H1 (cell line): ENCODE results near the gene TRIM7. TPM values are rescaled to one million over a fixed set of nuclear protein-coding genes. Genes with fewer than 3 reads are reported as not detected.

Experiments used
- CTCF ChIA-PET: fragments of 300-600 bp; sonication (Branson Sonifier 250); formaldehyde crosslinking; loops from one replicate; lab custom pipeline; 2021; ENCODE audit not compliant: partially characterized antibody; lab: Charles Lee
- POLR2A ChIA-PET: fragments of 300-600 bp; sonication (Branson Sonifier 250); formaldehyde crosslinking; loops from one replicate; lab custom pipeline; 2021; ENCODE audit warnings: inconsistent platforms; ENCODE audit not compliant: partially characterized antibody; lab: Charles Lee
- DNase-seq, 2 experiments: peaks; one replicate each; pipeline versions ENCODE4 v3.0.0 to v3.0.0-alpha.2; 2010 to 2022; ENCODE audit warnings: low spot score in 2 of 2, low read depth in 1 of 2, mixed read lengths in 1 of 2
- FAIRE-seq: peaks from 2 replicates; lab custom pipeline; 2011; peaks lifted over from hg19 to GRCh38; lab: Jason Lieb, UNC
- H2AFZ ChIP-seq: 2 replicates; pipeline ENCODE4 v1.8.1; 2012; ENCODE audit warnings: low read length, inconsistent platforms
- H2AK5ac ChIP-seq: 2 replicates; pipeline ENCODE4 v1.6.1; 2013; ENCODE audit warnings: low read depth, low read length
- H2BK120ac ChIP-seq: replicated peaks from 2 replicates; pipeline ENCODE3; 2013; ENCODE audit warnings: low read depth, low read length, inconsistent platforms
- H2BK12ac ChIP-seq: 2 replicates; pipeline ENCODE4 v1.6.1; 2013; ENCODE audit warnings: low read depth, low read length
- H2BK15ac ChIP-seq: 2 replicates; pipeline ENCODE4 v1.6.1; 2013; ENCODE audit warnings: low read length
- H2BK20ac ChIP-seq: 2 replicates; pipeline ENCODE4 v1.6.1; 2013; ENCODE audit warnings: low read length
- H2BK5ac ChIP-seq: 2 replicates; pipeline ENCODE4 v1.6.1; 2013; ENCODE audit warnings: low read depth, low read length
- H3K14ac ChIP-seq: 2 replicates; pipeline ENCODE4 v1.6.1; 2013; ENCODE audit warnings: inconsistent platforms; ENCODE audit not compliant: insufficient read length
- H3K18ac ChIP-seq: 2 replicates; pipeline ENCODE4 v1.6.1; 2013; ENCODE audit warnings: low read length; ENCODE audit errors: extremely low read depth
- H3K23ac ChIP-seq: 2 replicates; pipeline ENCODE4 v1.6.1; 2013; ENCODE audit warnings: inconsistent platforms; ENCODE audit not compliant: insufficient read length
- H3K23me2 ChIP-seq: 2 replicates; pipeline ENCODE4 v1.6.1; 2013; ENCODE audit warnings: low read depth, low read length
- H3K27ac ChIP-seq: 2 replicates; pipeline ENCODE4 v1.6.1; 2011; ENCODE audit warnings: low read depth, low read length, inconsistent platforms
- H3K27me3 ChIP-seq, 4 experiments: replicated peaks in 1 of 4; 1 replicate in 1 of 4; 2 replicates in 3 of 4; pipeline versions ENCODE4 v1.6.1 to v1.8.1; 2011 to 2013; ENCODE audit warnings: low read length in 3 of 4, mild to moderate bottlenecking in 3 of 4, inconsistent platforms in 2 of 4, mixed read lengths in 2 of 4, moderate library complexity in 1 of 4; ENCODE audit not compliant: control insufficient read depth in 3 of 4, insufficient read depth in 3 of 4; ENCODE audit errors: extremely low read depth in 1 of 4
- H3K36me3 ChIP-seq, 4 experiments: 2 replicates each; pipeline versions ENCODE4 v1.6.1 to v1.8.1; 2011 to 2013; ENCODE audit warnings: mild to moderate bottlenecking in 4 of 4, low read length in 3 of 4, moderate library complexity in 2 of 4, control low read depth in 1 of 4, inconsistent platforms in 1 of 4; ENCODE audit not compliant: insufficient read depth in 4 of 4, control insufficient read depth in 2 of 4
- H3K4ac ChIP-seq: replicated peaks from 2 replicates; pipeline ENCODE3; 2013; ENCODE audit warnings: low read length, low read depth, mixed read lengths, inconsistent platforms; ENCODE audit not compliant: insufficient read length
- H3K4me1 ChIP-seq, 4 experiments: replicated peaks in 1 of 4; 1 replicate in 1 of 4; 2 replicates in 3 of 4; pipeline versions ENCODE4 v1.6.1 to v1.8.1; 2011 to 2013; ENCODE audit warnings: low read length in 3 of 4, inconsistent platforms in 2 of 4, mixed read lengths in 1 of 4; ENCODE audit not compliant: insufficient read depth in 4 of 4, control insufficient read depth in 3 of 4
- H3K4me2 ChIP-seq, 2 experiments: 2 replicates each; pipeline versions ENCODE4 v1.6.1 to v1.8.1; 2011 to 2013; ENCODE audit warnings: low read depth in 2 of 2, low read length in 2 of 2, control low read depth in 1 of 2, inconsistent platforms in 1 of 2, mild to moderate bottlenecking in 1 of 2; ENCODE audit not compliant: insufficient read depth in 1 of 2
- H3K4me3 ChIP-seq, 4 experiments: fragments of 200-600, 300-600 bp in 1 of 4; sonication (generic), shearing (Covaris generic), sonication (Bioruptor Twin) in 1 of 4; 2 replicates each; pipeline versions ENCODE4 v1.5.1 to v1.8.1; 2011 to 2016; ENCODE audit warnings: low read length in 4 of 4, low read depth in 3 of 4, control low read depth in 2 of 4, inconsistent platforms in 2 of 4, mild to moderate bottlenecking in 2 of 4, mixed read lengths in 1 of 4, moderate library complexity in 1 of 4; ENCODE audit not compliant: insufficient read depth in 2 of 4; ENCODE audit errors: extremely low read depth in 1 of 4
- H3K56ac ChIP-seq: replicated peaks from 2 replicates; pipeline ENCODE3; 2013; ENCODE audit warnings: low read depth, mild to moderate bottlenecking, mixed read lengths, low read length, inconsistent platforms; ENCODE audit not compliant: insufficient read length
- H3K79me1 ChIP-seq: 2 replicates; pipeline ENCODE4 v1.6.1; 2013; ENCODE audit warnings: low read depth, low read length, control low read depth
- H3K79me2 ChIP-seq, 2 experiments: 2 replicates each; pipeline versions ENCODE4 v1.6.1 to v1.8.1; 2012 to 2013; ENCODE audit warnings: low read length in 2 of 2, mild to moderate bottlenecking in 2 of 2, inconsistent platforms in 1 of 2; ENCODE audit not compliant: insufficient read depth in 2 of 2, control insufficient read depth in 1 of 2
- H3K9ac ChIP-seq, 4 experiments: replicated peaks in 1 of 4; 1 replicate in 1 of 4; 2 replicates in 3 of 4; pipeline versions ENCODE4 v1.6.1 to v1.8.1; 2011 to 2013; ENCODE audit warnings: low read depth in 3 of 4, low read length in 3 of 4, control low read depth in 2 of 4, mild to moderate bottlenecking in 2 of 4, moderate library complexity in 2 of 4, inconsistent platforms in 1 of 4; ENCODE audit errors: extremely low read depth in 1 of 4
- H3K9me3 ChIP-seq, 2 experiments: 2 replicates each; pipeline versions ENCODE4 v1.6.1 to v1.8.1; 2012 to 2013; ENCODE audit warnings: mild to moderate bottlenecking in 2 of 2, moderate library complexity in 2 of 2, control low read depth in 1 of 2, inconsistent platforms in 1 of 2, low read depth in 1 of 2, low read length in 1 of 2, mixed read lengths in 1 of 2; ENCODE audit not compliant: insufficient read depth in 2 of 2
- H4K20me1 ChIP-seq, 2 experiments: replicated peaks in 1 of 2; 2 replicates each; pipeline versions ENCODE3 to v1.8.1; 2011 to 2013; ENCODE audit warnings: inconsistent platforms in 2 of 2, low read length in 2 of 2, mild to moderate bottlenecking in 1 of 2; ENCODE audit not compliant: insufficient read depth in 2 of 2, control insufficient read depth in 1 of 2
- H4K5ac ChIP-seq: 2 replicates; pipeline ENCODE4 v1.6.1; 2013; ENCODE audit warnings: low read length, low read depth, mixed read lengths, inconsistent platforms; ENCODE audit not compliant: insufficient read length
- H4K8ac ChIP-seq: 2 replicates; pipeline ENCODE4 v1.8.0; 2013; ENCODE audit warnings: mild to moderate bottlenecking, moderate library complexity, low read length, inconsistent platforms; ENCODE audit not compliant: insufficient read depth; ENCODE audit errors: extremely low read depth
- H4K91ac ChIP-seq: replicated peaks from 2 replicates; pipeline ENCODE3; 2013; ENCODE audit warnings: low read length, mixed read lengths, inconsistent platforms; ENCODE audit not compliant: insufficient read length
- ATF2 ChIP-seq: IDR thresholded peaks from 2 replicates; pipeline ENCODE4 v1.6.1; 2012; ENCODE audit warnings: low read length, inconsistent platforms
- BACH1 ChIP-seq: IDR thresholded peaks from 2 replicates; pipeline ENCODE4 v1.6.1; 2012; ENCODE audit warnings: low read length, improper control_type of control experiment
- CREB1 ChIP-seq: IDR thresholded peaks from 2 replicates; pipeline ENCODE4 v1.6.1; 2012; ENCODE audit warnings: inconsistent platforms
- EGR1 ChIP-seq: IDR thresholded peaks from 2 replicates; pipeline ENCODE4 v1.6.1; 2011; ENCODE audit warnings: low read depth, low read length, borderline replicate concordance
- HDAC2 ChIP-seq, 2 experiments: fragments of 300-600 bp in 1 of 2; sonication (generic) in 1 of 2; IDR thresholded peaks; 2 replicates each; pipeline ENCODE4 v1.6.1; 2011 to 2012; ENCODE audit warnings: low read depth in 2 of 2, low read length in 2 of 2, mild to moderate bottlenecking in 2 of 2, moderate library complexity in 2 of 2, borderline replicate concordance in 1 of 2, inconsistent platforms in 1 of 2
- NANOG ChIP-seq: IDR thresholded peaks from 2 replicates; pipeline ENCODE4 v1.6.1; 2011; ENCODE audit warnings: low read length, low read depth, mild to moderate bottlenecking, inconsistent platforms; ENCODE audit not compliant: insufficient read depth, poor library complexity, severe bottlenecking
- RNF2 ChIP-seq: fragments of 200-900, 300-1000 bp; sonication (generic); IDR thresholded peaks from 2 replicates; pipeline ENCODE4 v1.7.1; 2016; ENCODE audit warnings: borderline replicate concordance, low read depth, mild to moderate bottlenecking, antibody characterized with exemption, low read length; ENCODE audit not compliant: poor library complexity, severe bottlenecking; ENCODE audit errors: missing control alignments
- SAP30 ChIP-seq: fragments of 300-600 bp; sonication (generic); IDR thresholded peaks from 2 replicates; pipeline ENCODE4 v1.7.1; 2012; ENCODE audit warnings: low read length, moderate library complexity, mild to moderate bottlenecking, inconsistent platforms; ENCODE audit not compliant: insufficient read depth, insufficient replicate concordance
- SP1 ChIP-seq: IDR thresholded peaks from 2 replicates; pipeline ENCODE4 v1.6.1; 2011; ENCODE audit warnings: low read depth, low read length
- SRF ChIP-seq: IDR thresholded peaks from 2 replicates; pipeline ENCODE4 v1.6.1; 2011; ENCODE audit warnings: mild to moderate bottlenecking, low read depth, low read length, moderate library complexity
- TAF7 ChIP-seq: optimal IDR thresholded peaks from 2 replicates; pipeline ENCODE3; 2011; ENCODE audit warnings: low read depth, mild to moderate bottlenecking, inconsistent platforms, low read length, moderate library complexity, borderline replicate concordance
- WGBS, 2 experiments: shearing (Covaris generic) in 1 of 2; methylation state at CpG; one replicate each; pipeline versions ENCODE4 v1.1.6 to v1.1.7; 2013 to 2015; ENCODE audit warnings: low lambda C conversion rate in 2 of 2, mixed read lengths in 2 of 2, inconsistent platforms in 1 of 2, low coverage in 1 of 2, missing lambda C conversion rate in 1 of 2; ENCODE audit not compliant: insufficient replicate concordance in 2 of 2, insufficient coverage in 1 of 2, insufficient read length in 1 of 2; ENCODE audit errors: extremely low coverage in 1 of 2, missing lambda C conversion rate in 1 of 2; 5-methylcytosine and 5-hydroxymethylcytosine counted together
- polyA plus RNA-seq, 7 experiments: library from polyadenylated mRNA; depleted of rRNA in 3 of 7; stranded (reverse) in 5 of 7; unstranded in 2 of 7; fragments of >200 nt in 5 of 7; fragments of 200-250 nt in 2 of 7; gene quantifications; 1 replicate in 5 of 7; 2 replicates in 1 of 7; 4 replicates in 1 of 7; pipeline versions ENCODE4 v1.2.1 to v1.2.3, GENCODE V29; 2011 to 2013; ENCODE audit warnings: missing spikeins in 2 of 7, mixed read lengths in 2 of 7
- total RNA-seq: library from RNA; stranded (reverse); fragmentation: NEBNext Ultra II Directional; extraction: Animal tissue kit (Norgen Biotek cat#: 25700); gene quantifications from 2 replicates; pipeline ENCODE4 v1.2.1, GENCODE V29; 2021

The TRIM7 gene
- total and polyA plus RNA-seq, 2 of the 8 experiments (the other 6 are each of a cell fraction or from before 2014, with no cell fraction given), result 0.36 to 0.47 TPM

- WGBS, 2 experiments, result 94% methylated on average over 3 of the region's 3 CpGs; no CpG with 5 or more reads in 1 of the 2 experiments
- Histone ChIP-seq H4K8ac (no peak overlapping the region), H4K91ac (no peak overlapping the region), H3K9me3 (no peaks in the 10 kb centered on the region), H2AFZ (no peak overlapping the region), H3K27me3 (peaks cover 0 to 14% (median 12%) of the 10 kb centered on the region in 4 experiments; a peak in 4 of 7 replicates), H3K23ac (no peak overlapping the region), H2BK20ac (no peak overlapping the region), H4K20me1 (no peaks in the 10 kb centered on the region), H3K4ac (no peak overlapping the region), H3K9ac (no peak overlapping the region), H3K56ac (no peak overlapping the region), H3K79me1 (no peaks in the 10 kb centered on the region), H3K18ac (no peak overlapping the region), H2BK120ac (no peak overlapping the region), H3K23me2 (peaks cover 5% of the 10 kb centered on the region; the same call in 1 of the 2 replicates), H2AK5ac (no peak overlapping the region), H3K27ac (no peak overlapping the region), H2BK5ac (no peak overlapping the region), H2BK12ac (no peak overlapping the region), H3K4me3 (no peak overlapping the region), H3K4me2 (no peak overlapping the region), H3K79me2 (no peaks in the 10 kb centered on the region), H3K36me3 (no peaks in the 10 kb centered on the region; a peak in 1 of 8 replicates), H3K4me1 (peaks cover 1 to 10% (median 5%) of the 10 kb centered on the region in 4 experiments; a peak in 4 of 7 replicates), H2BK15ac (no peak overlapping the region), H4K5ac (no peak overlapping the region), H3K14ac (no peak overlapping the region)
- no peak for FAIRE-seq
- ChIA-PET CTCF (interaction anchor here (0.7 to 2.6 kb wide), 11 partner anchors 9 to 384 kb away, joined by 3 to 9 read pairs (median 3); no protein-coding TSS in a partner anchor), POLR2A (interaction anchor here (0.6 kb wide), 1 partner anchor 302 kb away, joined by 3 read pairs; no protein-coding TSS in a partner anchor)
- no peak for DNase-seq
- TF ChIP-seq NANOG, result no peak
- TF ChIP-seq TAF7, result no peak
- TF ChIP-seq HDAC2 (IDR thresholded peaks at IDR 0.05; ENCODE audit: borderline replicate concordance in 1 of 2, low read depth in 2 of 2, low read length in 2 of 2), result no peak
- TF ChIP-seq SP1, result no peak
- TF ChIP-seq RNF2, result no peak
- no peak for TF ChIP-seq SRF
- TF ChIP-seq SAP30, result no peak
- no peak for TF ChIP-seq BACH1
- no peak for TF ChIP-seq EGR1
- no peak for TF ChIP-seq CREB1
- no peak for TF ChIP-seq ATF2
These were observed 46.1 kb downstream of the TRIM7 start for GRCh38 chr5:181158869-181159268.
